CD4-positive, CD25-positive, alpha-beta regulatory T cell (primary cell): ENCODE results near the gene TARS2. TPM values are rescaled to one million over a fixed set of nuclear protein-coding genes. Genes with fewer than 3 reads are reported as not detected.

Experiments used
- ATAC-seq, 2 donors: fragments of 150-1000 bp; cut with Tn5 transposase; one replicate each; pipeline ENCODE4 v1.10.0; 2021; ENCODE audit warnings: low read depth in 2 of 2, moderate number of reproducible peaks in 2 of 2, moderate library complexity in 1 of 2
- DNase-seq, 3 donors: peaks; one replicate each; pipeline versions ENCODE4 v3.0.0 to v3.0.0-alpha.2; 2012 to 2022; ENCODE audit warnings: mixed read lengths in 1 of 3
- H3K27ac ChIP-seq: one replicate; pipeline ENCODE4 v1.7.0; 2013; ENCODE audit warnings: mild to moderate bottlenecking, low read length; ENCODE audit not compliant: insufficient read depth, poor library complexity, severe bottlenecking
- H3K27me3 ChIP-seq: one replicate; pipeline ENCODE4 v1.7.0; 2013; ENCODE audit warnings: low read length; ENCODE audit not compliant: control insufficient read depth, insufficient read depth
- H3K36me3 ChIP-seq: one replicate; pipeline ENCODE4 v1.7.0; 2013; ENCODE audit warnings: mild to moderate bottlenecking, low read length, moderate library complexity; ENCODE audit not compliant: control insufficient read depth, insufficient read depth
- H3K4me1 ChIP-seq: 2 replicates; pipeline ENCODE4 v1.7.0; 2013; ENCODE audit warnings: mild to moderate bottlenecking, low read length; ENCODE audit not compliant: insufficient read depth, control insufficient read depth, poor library complexity, severe bottlenecking
- H3K4me3 ChIP-seq: one replicate; pipeline ENCODE4 v1.7.0; 2013; ENCODE audit warnings: low read depth, mild to moderate bottlenecking, low read length, moderate library complexity
- H3K9me3 ChIP-seq, 2 experiments: 1 replicate in 1 of 2; 2 replicates in 1 of 2; pipeline ENCODE4 v1.7.0; 2013; ENCODE audit warnings: low read length in 2 of 2, mild to moderate bottlenecking in 1 of 2, moderate library complexity in 1 of 2; ENCODE audit not compliant: control insufficient read depth in 2 of 2
- H3K27ac Mint-ChIP-seq, 3 donors: one replicate each; pipeline ENCODE4 v1.8.0; 2020 to 2022; ENCODE audit warnings: mild to moderate bottlenecking in 3 of 3, mixed read lengths in 3 of 3, moderate library complexity in 2 of 3
- H3K27me3 Mint-ChIP-seq: one replicate; pipeline ENCODE4 v1.8.0; 2022; ENCODE audit warnings: mild to moderate bottlenecking, mixed read lengths
- H3K36me3 Mint-ChIP-seq: one replicate; pipeline ENCODE4 v1.8.0; 2020; ENCODE audit warnings: mixed read lengths
- H3K4me1 Mint-ChIP-seq, 4 donors: one replicate each; pipeline ENCODE4 v1.8.0; 2020 to 2022; ENCODE audit warnings: mixed read lengths in 4 of 4, mild to moderate bottlenecking in 1 of 4
- H3K4me3 Mint-ChIP-seq, 4 donors: one replicate each; pipeline ENCODE4 v1.8.0; 2020 to 2022; ENCODE audit warnings: mild to moderate bottlenecking in 4 of 4, mixed read lengths in 4 of 4, moderate library complexity in 3 of 4
- H3K9me3 Mint-ChIP-seq, 7 donors: one replicate each; pipeline ENCODE4 v1.8.0; 2020 to 2022; ENCODE audit warnings: mixed read lengths in 7 of 7, mild to moderate bottlenecking in 3 of 7, moderate library complexity in 2 of 7
- polyA plus RNA-seq, 4 donors: library from polyadenylated mRNA; unstranded; fragments of 300-500 nt; fragmentation: Illumina TruSeq; gene quantifications; one replicate each; pipeline ENCODE4 v1.2.3, GENCODE V29; 2021
- total RNA-seq: library from RNA; stranded (reverse); gene quantifications from one replicate; pipeline ENCODE4 v1.2.3, GENCODE V29; 2022

Gene TARS2
- total and polyA plus RNA-seq, 5 donors from 2014 or later, result 28.6 to 36.6 (median 32.7) TPM

DNA sequence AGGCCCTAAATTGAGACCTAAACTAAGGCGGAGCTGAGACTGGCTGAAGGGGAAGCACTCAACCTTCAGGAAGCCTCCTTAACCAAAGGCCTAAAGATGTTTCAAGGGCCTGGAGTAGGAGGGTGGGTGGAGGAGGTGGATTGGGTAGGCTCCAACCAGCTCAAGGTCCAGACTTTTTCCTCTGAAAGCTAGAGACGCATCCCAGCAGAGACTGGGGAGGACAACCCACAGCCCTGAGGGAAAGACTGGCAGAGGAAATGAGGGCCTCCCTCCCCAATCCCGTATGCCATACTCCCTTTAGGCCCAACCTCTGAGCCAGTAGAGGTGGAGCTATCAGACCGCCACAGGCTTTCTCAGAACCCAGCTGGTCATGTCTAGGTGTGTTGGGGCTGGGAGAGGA lies 21.8 kb downstream of the TARS2 start:
- Histone ChIP-seq H3K27me3 (no peaks in the 10 kb centered on the region), H3K4me1 (no peaks in the 10 kb centered on the region), H3K9me3 (no peaks in the 10 kb centered on the region), H3K4me3 (no peak overlapping the region), H3K27ac (no peak overlapping the region), H3K36me3 (peaks cover 36% of the 10 kb centered on the region)
- no peak overlapping the region for H3K27ac Mint-ChIP-seq
- no peak overlapping the region for H3K4me3 Mint-ChIP-seq
- H3K27me3 Mint-ChIP-seq, result no peaks in the 10 kb centered on the region
- H3K36me3 Mint-ChIP-seq, result peaks cover 27% of the 10 kb centered on the region
- no peaks in the 10 kb centered on the region for H3K9me3 Mint-ChIP-seq
- H3K4me1 Mint-ChIP-seq, result peaks cover 0 to 3% (median 0%) of the 10 kb centered on the region in 4 donors
- ATAC-seq (no peak), DNase-seq (no peak)

DNA sequence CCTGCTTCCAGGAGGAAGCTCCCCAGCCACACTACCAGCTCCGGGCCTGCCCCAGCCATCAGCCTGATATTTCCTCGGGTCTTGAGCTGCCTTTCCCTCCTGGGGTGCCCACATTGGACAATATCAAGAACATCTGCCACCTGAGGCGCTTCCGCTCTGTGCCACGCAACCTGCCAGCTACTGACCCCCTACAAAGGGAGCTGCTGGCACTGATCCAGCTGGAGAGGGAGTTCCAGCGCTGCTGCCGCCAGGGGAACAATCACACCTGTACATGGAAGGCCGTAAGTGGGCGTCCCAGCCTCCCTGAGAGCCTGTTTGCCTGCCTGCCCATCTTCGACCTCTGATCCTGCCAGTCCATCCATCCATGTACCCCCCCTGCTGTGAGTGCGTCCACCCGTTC lies 24.3 kb downstream of the TARS2 start:
- Histone ChIP-seq H3K4me3 (no peak overlapping the region), H3K4me1 (peaks cover 15% of the 10 kb centered on the region), H3K9me3 (no peaks in the 10 kb centered on the region), H3K27me3 (no peaks in the 10 kb centered on the region), H3K36me3 (peaks cover 11% of the 10 kb centered on the region), H3K27ac (no peak overlapping the region)
- ATAC-seq (no peak), DNase-seq (no peak)
- Mint-ChIP-seq H3K4me3 (no peak overlapping the region), H3K27me3 (peaks cover 3% of the 10 kb centered on the region), H3K9me3 (no peaks in the 10 kb centered on the region), H3K4me1 (peaks cover 0 to 20% (median 12%) of the 10 kb centered on the region in 4 donors), H3K36me3 (peaks cover 11% of the 10 kb centered on the region), H3K27ac (peak overlapping the region in 1 of 3 donors; percentile 43)

DNA sequence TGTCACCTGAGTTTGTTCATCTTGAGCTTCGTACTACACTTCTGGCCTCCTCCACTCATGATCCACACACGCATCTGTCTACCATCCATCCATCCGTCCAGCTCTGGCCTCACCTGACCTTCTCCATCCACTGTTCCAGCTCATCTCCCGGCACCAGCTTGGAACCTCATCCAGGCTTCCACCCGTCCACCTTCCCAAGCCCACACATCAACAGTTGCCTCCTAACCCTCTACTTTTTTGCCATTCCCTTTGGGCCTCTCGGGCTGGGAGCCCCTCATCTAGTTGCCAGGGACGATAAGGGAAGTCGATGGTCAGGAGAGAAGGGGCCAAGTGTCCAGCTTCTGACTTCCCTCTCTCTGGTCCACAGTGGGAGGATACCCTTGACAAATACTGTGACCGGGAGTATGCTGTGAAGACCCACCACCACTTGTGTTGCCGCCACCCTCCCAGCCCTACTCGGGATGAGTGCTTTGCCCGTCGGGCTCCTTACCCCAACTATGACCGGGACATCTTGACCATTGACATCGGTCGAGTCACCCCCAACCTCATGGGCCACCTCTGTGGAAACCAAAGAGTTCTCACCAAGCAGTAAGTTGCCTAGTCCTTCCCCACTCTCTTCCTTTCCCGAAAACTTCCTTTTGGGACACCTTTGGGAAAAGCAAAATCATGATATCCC lies 24.9 kb downstream of the TARS2 start:
- Mint-ChIP-seq H3K27ac (no peak overlapping the region), H3K4me1 (peaks cover 0 to 24% (median 16%) of the 10 kb centered on the region in 4 donors), H3K9me3 (no peaks in the 10 kb centered on the region), H3K36me3 (peaks cover 5% of the 10 kb centered on the region), H3K4me3 (peak overlapping the region in 1 of 4 donors; percentile 54), H3K27me3 (peaks cover 7% of the 10 kb centered on the region)
- peaks cover 5% of the 10 kb centered on the region for H3K36me3 ChIP-seq
- H3K9me3 ChIP-seq, result no peaks in the 10 kb centered on the region
- DNase-seq (no peak), ATAC-seq (no peak)
- H3K4me3 ChIP-seq, result no peak overlapping the region
- peaks cover 19% of the 10 kb centered on the region for H3K4me1 ChIP-seq
- no peak overlapping the region for H3K27ac ChIP-seq
- no peaks in the 10 kb centered on the region for H3K27me3 ChIP-seq

DNA sequence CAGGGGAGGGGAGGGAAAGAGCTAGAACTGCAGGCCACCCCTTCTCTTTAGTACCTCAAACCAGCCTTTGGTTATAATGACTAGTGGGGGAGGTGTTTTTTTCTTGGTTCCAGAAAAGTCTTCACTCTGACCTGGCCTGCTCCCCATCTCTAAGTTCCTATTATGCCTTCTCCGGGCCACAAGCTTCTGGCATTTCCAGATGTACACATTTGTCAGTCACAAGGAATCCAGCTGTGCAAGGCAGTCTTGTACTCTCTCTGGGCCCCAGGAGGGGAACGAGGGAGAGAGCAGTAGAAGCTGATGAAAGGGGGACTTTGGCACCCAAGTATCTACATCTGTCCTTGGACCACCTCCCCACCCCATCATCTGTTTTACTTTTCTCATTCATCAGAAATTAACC lies 25.6 kb downstream of the TARS2 start:
- no peak for ATAC-seq
- Mint-ChIP-seq H3K4me1 (peaks cover 0 to 25% (median 16%) of the 10 kb centered on the region in 4 donors), H3K36me3 (peaks cover under 1% of the 10 kb centered on the region)

DNA sequence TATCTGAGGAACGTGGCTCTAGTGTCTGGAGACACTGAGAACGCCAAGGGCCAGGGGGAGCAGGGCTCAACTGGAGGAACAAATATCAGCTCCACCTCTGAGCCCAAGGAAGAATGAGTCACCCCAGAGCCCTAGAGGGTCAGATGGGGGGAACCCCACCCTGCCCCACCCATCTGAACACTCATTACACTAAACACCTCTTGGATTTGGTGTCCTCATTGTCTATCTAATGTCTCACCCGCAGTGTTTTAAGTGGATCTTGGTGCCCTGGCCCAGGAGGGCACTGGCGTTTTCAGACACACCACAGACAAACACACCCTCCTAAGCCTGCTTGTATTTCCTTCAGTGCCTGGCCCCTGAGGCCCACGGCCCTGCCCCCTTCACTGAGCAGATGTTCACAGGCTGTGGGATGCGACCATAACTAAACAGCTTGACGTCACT lies 26.2 kb downstream of the TARS2 start:
- Histone ChIP-seq H3K4me3 (no peak overlapping the region), H3K27me3 (no peaks in the 10 kb centered on the region), H3K27ac (no peak overlapping the region), H3K9me3 (no peaks in the 10 kb centered on the region), H3K36me3 (no peaks in the 10 kb centered on the region), H3K4me1 (peaks cover 19% of the 10 kb centered on the region)
- Mint-ChIP-seq H3K9me3 (no peaks in the 10 kb centered on the region), H3K36me3 (no peaks in the 10 kb centered on the region), H3K27ac (no peak overlapping the region), H3K4me3 (peak overlapping the region in 1 of 4 donors; percentile 9), H3K4me1 (peaks cover 0 to 25% (median 15%) of the 10 kb centered on the region in 4 donors), H3K27me3 (peaks cover 7% of the 10 kb centered on the region)
- no peak for DNase-seq
- no peak for ATAC-seq

More for the DNA sequence above, 25.6 kb downstream of the TARS2 start:
- Histone ChIP-seq H3K4me1 (peaks cover 19% of the 10 kb centered on the region), H3K27ac (no peak overlapping the region), H3K9me3 (no peaks in the 10 kb centered on the region), H3K4me3 (no peak overlapping the region), H3K27me3 (no peaks in the 10 kb centered on the region), H3K36me3 (peaks cover under 1% of the 10 kb centered on the region)
- H3K27me3 Mint-ChIP-seq, result peaks cover 7% of the 10 kb centered on the region
- H3K27ac Mint-ChIP-seq, result peak overlapping the region in 1 of 3 donors; percentile 38
- no peak for DNase-seq
- peak overlapping the region in 1 of 4 donors; percentile 54 for H3K4me3 Mint-ChIP-seq
- no peaks in the 10 kb centered on the region for H3K9me3 Mint-ChIP-seq

DNA sequence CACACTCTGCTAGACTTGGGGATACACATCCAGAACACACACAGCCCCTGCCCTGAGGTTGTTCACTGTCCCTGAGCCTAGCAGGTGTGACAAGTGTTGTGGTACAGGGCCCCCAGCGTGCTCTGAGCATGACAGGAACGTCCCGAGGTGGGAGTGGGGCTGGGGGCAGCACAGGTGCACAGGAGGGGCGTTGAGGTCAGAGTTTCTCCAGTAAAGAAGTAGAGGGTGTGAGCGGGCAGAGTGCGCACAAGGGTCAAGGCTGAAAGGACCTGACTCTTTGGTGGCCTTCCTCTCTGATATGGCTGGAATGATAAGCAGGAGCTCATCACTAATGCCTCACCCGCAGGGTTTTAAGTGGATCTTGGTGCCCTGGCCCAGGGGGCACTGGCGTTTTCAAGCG lies 27.0 kb downstream of the TARS2 start:
- Histone ChIP-seq H3K9me3 (no peaks in the 10 kb centered on the region), H3K27ac (no peak overlapping the region), H3K36me3 (no peaks in the 10 kb centered on the region), H3K4me1 (peaks cover 19% of the 10 kb centered on the region), H3K4me3 (no peak overlapping the region), H3K27me3 (no peaks in the 10 kb centered on the region)
- H3K36me3 Mint-ChIP-seq, result no peaks in the 10 kb centered on the region
- peaks cover 7% of the 10 kb centered on the region for H3K27me3 Mint-ChIP-seq
- H3K27ac Mint-ChIP-seq, result peak overlapping the region in 1 of 3 donors; percentile 77
- H3K4me1 Mint-ChIP-seq, result peaks cover 0 to 25% (median 15%) of the 10 kb centered on the region in 4 donors
- H3K9me3 Mint-ChIP-seq, result no peaks in the 10 kb centered on the region
- ATAC-seq, result no peak
- peak overlapping the region; percentile 74 to 95 (median 92) for H3K4me3 Mint-ChIP-seq
- no peak for DNase-seq

DNA sequence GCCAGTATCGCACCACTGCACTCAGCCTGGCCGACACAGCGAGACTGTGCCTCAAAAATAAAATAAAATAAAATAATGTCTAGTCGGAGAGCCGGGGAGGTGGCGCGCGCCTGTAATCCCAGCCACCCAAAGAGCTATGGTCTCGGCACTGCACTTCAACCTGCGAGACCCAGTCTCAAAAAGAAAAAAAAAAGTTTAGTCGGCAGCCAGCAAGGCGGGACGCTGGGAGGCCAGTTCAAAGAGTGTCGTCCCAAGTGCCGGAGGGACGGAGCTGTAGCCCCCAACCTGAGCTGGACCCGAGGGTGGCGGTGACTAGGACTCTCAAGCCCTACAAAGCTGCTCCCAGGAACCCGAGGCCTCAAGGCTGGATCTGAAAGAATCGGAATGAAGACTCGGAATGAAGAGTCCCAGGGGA lies 27.7 kb downstream of the TARS2 start:
- Histone ChIP-seq H3K4me1 (peaks cover 19% of the 10 kb centered on the region), H3K27ac (no peak overlapping the region), H3K9me3 (no peaks in the 10 kb centered on the region), H3K27me3 (no peaks in the 10 kb centered on the region), H3K4me3 (peak overlapping the region; percentile 81), H3K36me3 (no peaks in the 10 kb centered on the region)
- DNase-seq (no peak), ATAC-seq (no peak)
- Mint-ChIP-seq H3K27me3 (peaks cover 7% of the 10 kb centered on the region), H3K36me3 (no peaks in the 10 kb centered on the region), H3K9me3 (no peaks in the 10 kb centered on the region), H3K27ac (peak overlapping the region in 2 of 3 donors; percentile 77 to 87), H3K4me3 (peak overlapping the region; percentile 74 to 95 (median 92)), H3K4me1 (peaks cover 0 to 25% (median 15%) of the 10 kb centered on the region in 4 donors)
